Thoracic aorta (tissue), 2 donors: Measurements from ENCODE around the gene UBE2V1. TPM values are rescaled to one million over a fixed set of nuclear protein-coding genes. Genes with fewer than 3 reads are reported as not detected.
A peak's percentile ranks its signal among the peaks of the same experiment; 100 is the strongest.

ENCODE experiments used
- ATAC-seq: fragments of 150-250 bp; one replicate; pipeline ENCODE4 v1.8.0; 2017; ENCODE audit warnings: low read depth; ENCODE audit not compliant: insufficient number of reproducible peaks, low FRiP score
- DNase-seq: peaks from one replicate; pipeline ENCODE4 v3.0.0-alpha.2; 2020; ENCODE audit warnings: low spot score
- H3K27ac ChIP-seq, 2 donors: fragments of 200-600 bp; sonication (generic); 1 replicate in 1 of 2; 2 replicates in 1 of 2; pipeline ENCODE4 v1.5.1; 2016; ENCODE audit warnings: mild to moderate bottlenecking in 2 of 2, moderate library complexity in 2 of 2
- H3K27me3 ChIP-seq: fragments of 200-600 bp; sonication (generic); replicated peaks from 2 replicates; pipeline ENCODE4 v1.6.0; 2016; ENCODE audit warnings: mild to moderate bottlenecking; ENCODE audit not compliant: insufficient read depth
- H3K36me3 ChIP-seq: fragments of 200-600 bp; sonication (generic); one replicate; pipeline ENCODE4 v1.5.1; 2016
- H3K4me1 ChIP-seq, 2 donors: fragments of 200-600 bp; sonication (generic); 1 replicate in 1 of 2; 2 replicates in 1 of 2; pipeline versions ENCODE4 v1.5.1 to v1.6.0; 2016; ENCODE audit warnings: low read depth in 2 of 2, mild to moderate bottlenecking in 1 of 2; ENCODE audit not compliant: control insufficient read depth in 1 of 2
- H3K4me3 ChIP-seq: fragments of 200-600 bp; sonication (generic); 2 replicates; pipeline ENCODE4 v1.5.1; 2016; ENCODE audit warnings: mild to moderate bottlenecking
- H3K9me3 ChIP-seq: fragments of 200-600 bp; sonication (generic); 2 replicates; pipeline ENCODE4 v1.5.1; 2016
- CTCF ChIP-seq: fragments of 200-600 bp; sonication (generic); IDR thresholded peaks from one replicate; pipeline ENCODE4 v1.5.1; 2019; ENCODE audit warnings: antibody characterized with exemption
- total RNA-seq, 2 donors: library from RNA; depleted of rRNA; stranded (reverse); fragments of >200 nt; gene quantifications; one replicate each; pipeline versions ENCODE4 v1.1.0 to v1.2.3, GENCODE V29; 2016

The UBE2V1 gene
- total RNA-seq, 2 donors from 2014 or later = 91.7 to 98.4 TPM

GRCh38 chr20:50151034-50151743, 38.2 kb upstream of the UBE2V1 start:
- no peaks in the 10 kb centered on the region for H3K27me3 ChIP-seq
- H3K27ac ChIP-seq = no peak overlapping the region
- no peaks in the 10 kb centered on the region for H3K9me3 ChIP-seq
- no peak for DNase-seq
- TF ChIP-seq CTCF = no peak
- H3K4me1 ChIP-seq = peaks cover 30 to 52% of the 10 kb centered on the region in 2 donors
- peak overlapping the region; percentile 96 for H3K4me3 ChIP-seq
- no peaks in the 10 kb centered on the region for H3K36me3 ChIP-seq
- ATAC-seq = no peak

- no peak for TF ChIP-seq CTCF
- Histone ChIP-seq H3K4me3 (no peak overlapping the region), H3K36me3 (no peaks in the 10 kb centered on the region), H3K4me1 (peaks cover 33 to 52% of the 10 kb centered on the region in 2 donors), H3K9me3 (no peaks in the 10 kb centered on the region), H3K27me3 (no peaks in the 10 kb centered on the region), H3K27ac (no peak overlapping the region)
- DNase-seq (no peak), ATAC-seq (no peak)
These were observed 36.7 kb upstream of the UBE2V1 start for GRCh38 chr20:50149481-50150254.

- DNase-seq = no peak
- no peaks in the 10 kb centered on the region for H3K9me3 ChIP-seq
- ATAC-seq = no peak
- peaks cover 26 to 41% of the 10 kb centered on the region in 2 donors for H3K4me1 ChIP-seq
- H3K27me3 ChIP-seq = no peaks in the 10 kb centered on the region
- TF ChIP-seq CTCF = no peak
- peak overlapping the region; percentile 36 to 52 for H3K27ac ChIP-seq
- H3K36me3 ChIP-seq = peaks cover 8% of the 10 kb centered on the region
- no peak overlapping the region for H3K4me3 ChIP-seq
These were observed 34.0 kb upstream of the UBE2V1 start for GRCh38 chr20:50146732-50147662.

GRCh38 chr20:50146214-50146613, 33.3 kb upstream of the UBE2V1 start:
- Histone ChIP-seq H3K9me3 (no peaks in the 10 kb centered on the region), H3K4me3 (no peak overlapping the region), H3K36me3 (peaks cover 8% of the 10 kb centered on the region), H3K27me3 (no peaks in the 10 kb centered on the region), H3K27ac (peak overlapping the region; percentile 36 to 52), H3K4me1 (peaks cover 21 to 33% of the 10 kb centered on the region in 2 donors)
- no peak for TF ChIP-seq CTCF
- DNase-seq (no peak), ATAC-seq (no peak)

- Histone ChIP-seq H3K27me3 (no peaks in the 10 kb centered on the region), H3K9me3 (no peaks in the 10 kb centered on the region), H3K4me3 (no peak overlapping the region), H3K27ac (no peak overlapping the region), H3K4me1 (peaks cover 17 to 28% of the 10 kb centered on the region in 2 donors), H3K36me3 (peaks cover 8% of the 10 kb centered on the region)
- no peak for TF ChIP-seq CTCF
- ATAC-seq = no peak
- no peak for DNase-seq
These were observed 32.6 kb upstream of the UBE2V1 start for GRCh38 chr20:50145566-50145965.
